Osteoblast (primary cell): Measurements from ENCODE around the gene OAT. TPM values are rescaled to one million over a fixed set of nuclear protein-coding genes. Genes with fewer than 3 reads are reported as not detected.
A peak's percentile ranks its signal among the peaks of the same experiment; 100 is the strongest.

Experiments used
- DNase-seq: peaks from one replicate; pipeline ENCODE4 v3.0.0; 2011; ENCODE audit warnings: low spot score, mixed read lengths; ENCODE audit not compliant: insufficient read length; ENCODE audit errors: missing footprints
- H2AFZ ChIP-seq: 2 replicates; pipeline ENCODE4 v1.6.0; 2011; ENCODE audit warnings: mild to moderate bottlenecking, low read length
- H3K27ac ChIP-seq: 2 replicates; pipeline ENCODE4 v1.5.1; 2011; ENCODE audit warnings: mild to moderate bottlenecking, low read depth, low read length, moderate library complexity
- H3K27me3 ChIP-seq: 2 replicates; pipeline ENCODE4 v1.6.0; 2012; ENCODE audit warnings: mild to moderate bottlenecking, control low read depth, inconsistent platforms, low read length, moderate library complexity; ENCODE audit not compliant: insufficient read depth
- H3K36me3 ChIP-seq: 2 replicates; pipeline ENCODE4 v1.5.1; 2011; ENCODE audit warnings: mild to moderate bottlenecking, low read length, control low read depth, moderate library complexity; ENCODE audit not compliant: insufficient read depth
- H3K4me1 ChIP-seq: 2 replicates; pipeline ENCODE4 v1.5.1; 2011; ENCODE audit warnings: mild to moderate bottlenecking, low read length, control low read depth, moderate library complexity; ENCODE audit not compliant: insufficient read depth
- H3K4me2 ChIP-seq: 2 replicates; pipeline ENCODE4 v1.6.0; 2011; ENCODE audit warnings: mild to moderate bottlenecking, low read length; ENCODE audit not compliant: insufficient read depth
- H3K4me3 ChIP-seq: fragments of 200-600 bp; sonication (generic); 3 replicates; pipeline ENCODE4 v1.5.1; 2012; ENCODE audit warnings: mild to moderate bottlenecking, low read length, inconsistent platforms; ENCODE audit not compliant: insufficient read depth
- H3K79me2 ChIP-seq: 2 replicates; pipeline ENCODE4 v1.6.0; 2012; ENCODE audit warnings: mild to moderate bottlenecking, low read length, control low read depth, inconsistent platforms; ENCODE audit not compliant: insufficient read depth
- H3K9me3 ChIP-seq: 2 replicates; pipeline ENCODE4 v1.5.1; 2011; ENCODE audit warnings: low read depth, low read length, control low read depth
- H4K20me1 ChIP-seq: 2 replicates; pipeline ENCODE4 v1.6.0; 2012; ENCODE audit warnings: mild to moderate bottlenecking, low read length, control low read depth; ENCODE audit not compliant: insufficient read depth
- CTCF ChIP-seq: IDR thresholded peaks from 2 replicates; pipeline ENCODE4 v1.5.1; 2011; ENCODE audit warnings: mild to moderate bottlenecking, low read depth, low read length, moderate library complexity; ENCODE audit errors: extremely low read depth
- total RNA-seq: library from RNA; depleted of rRNA; stranded (reverse); fragments of >200 nt; gene quantifications from 2 replicates; pipeline ENCODE4 v1.2.3, GENCODE V29; 2012

OAT gene
- total RNA-seq, result 202 and 227 TPM in 2 replicates

- H2AFZ ChIP-seq, result peak within 1 kb of the TSS; percentile 89
- peaks cover 10% of the 10 kb centered on the region for H3K27me3 ChIP-seq
- H3K4me1 ChIP-seq, result peaks cover 25% of the 10 kb centered on the region
- peak within 1 kb of the TSS; percentile 77 for H3K27ac ChIP-seq
- peak within 1 kb of the TSS; percentile 89 for H3K4me3 ChIP-seq
- peaks cover 3% of the 10 kb centered on the region for H3K36me3 ChIP-seq
- H4K20me1 ChIP-seq, result peaks cover 36% of the 10 kb centered on the region
- no peak for TF ChIP-seq CTCF
- peaks cover 47% of the 10 kb centered on the region for H3K79me2 ChIP-seq
- peak within 1 kb of the TSS; percentile 98 for H3K4me2 ChIP-seq
- DNase-seq, result peak; percentile 99
- H3K9me3 ChIP-seq, result no peaks in the 10 kb centered on the region
These were observed at the start of gene OAT for GRCh38 chr10:124418726-124419501. Gene OAT (minus strand): TSS chr10:124418923. CDS start chr10:124412171, 6,752 bp downstream.

GRCh38 chr10:124467165-124467564 lies 48.4 kb upstream of the OAT start:
- H4K20me1 ChIP-seq, result peaks cover 17% of the 10 kb centered on the region
- no peak overlapping the region for H2AFZ ChIP-seq
- H3K27ac ChIP-seq, result no peak overlapping the region
- no peak overlapping the region for H3K4me3 ChIP-seq
- no peaks in the 10 kb centered on the region for H3K36me3 ChIP-seq
- DNase-seq, result no peak
- no peaks in the 10 kb centered on the region for H3K27me3 ChIP-seq
- TF ChIP-seq CTCF, result no peak
- H3K4me2 ChIP-seq, result no peak overlapping the region
- no peaks in the 10 kb centered on the region for H3K4me1 ChIP-seq
- no peaks in the 10 kb centered on the region for H3K9me3 ChIP-seq
- H3K79me2 ChIP-seq, result no peaks in the 10 kb centered on the region

- no peak overlapping the region for H2AFZ ChIP-seq
- H3K9me3 ChIP-seq, result no peaks in the 10 kb centered on the region
- H3K79me2 ChIP-seq, result no peaks in the 10 kb centered on the region
- peaks cover 15% of the 10 kb centered on the region for H4K20me1 ChIP-seq
- no peaks in the 10 kb centered on the region for H3K27me3 ChIP-seq
- H3K4me1 ChIP-seq, result no peaks in the 10 kb centered on the region
- H3K36me3 ChIP-seq, result no peaks in the 10 kb centered on the region
- no peak overlapping the region for H3K4me3 ChIP-seq
- TF ChIP-seq CTCF, result no peak
- H3K4me2 ChIP-seq, result no peak overlapping the region
- no peak for DNase-seq
- no peak overlapping the region for H3K27ac ChIP-seq
These were observed 47.2 kb upstream of the OAT start for GRCh38 chr10:124465777-124466488.
